Measurements from ENCODE around the gene SAP30L.

Gene SAP30L

DNA sequence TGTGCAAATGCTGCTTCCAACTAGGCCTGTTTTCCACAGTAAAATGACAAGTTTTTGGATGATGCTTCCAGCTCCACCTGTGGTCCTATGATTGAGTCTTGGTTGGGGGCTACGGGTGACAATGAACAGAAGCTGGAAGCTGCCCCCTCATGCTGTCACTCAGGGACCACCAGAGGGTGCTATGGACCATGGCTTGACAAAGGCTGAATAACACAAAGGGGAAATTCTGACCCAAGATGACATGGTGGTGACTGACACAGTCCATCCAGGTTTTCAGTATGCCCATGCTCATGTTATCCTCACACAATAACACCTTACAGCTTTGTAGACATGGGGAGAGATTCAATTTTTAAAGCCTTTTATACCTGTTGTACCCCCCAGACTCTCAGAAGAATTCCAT is 23.9 kb upstream of the SAP30L start:
- DNase-seq, result no peak

DNA sequence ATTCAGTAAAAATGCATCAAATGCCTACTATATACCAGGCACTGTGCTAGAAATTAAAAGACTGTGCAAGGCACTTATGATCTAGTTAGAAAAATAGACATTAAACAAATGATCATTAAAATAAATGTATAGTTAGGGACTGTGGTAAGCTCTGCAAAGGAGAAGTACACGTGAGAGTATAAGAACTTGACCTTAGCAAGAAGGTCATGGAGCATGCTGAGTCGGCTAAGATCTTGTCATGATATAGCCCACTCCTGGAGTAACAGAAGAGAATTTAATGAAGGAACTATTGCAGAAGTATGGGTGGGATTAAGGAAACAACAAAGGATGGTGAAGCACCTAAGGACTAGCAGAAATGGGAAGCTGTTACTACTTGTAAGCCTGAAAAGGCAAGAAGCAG is 23.5 kb upstream of the SAP30L start:
- no peak for DNase-seq

- no peak for DNase-seq
Measured at GRCh38 chr5:154428208-154428607, 17.6 kb upstream of the SAP30L start.

GRCh38 chr5:154429341-154429740 is 16.5 kb upstream of the SAP30L start:
- DNase-seq, result no peak

- DNase-seq, result no peak
Measured at GRCh38 chr5:154430466-154430865, 15.3 kb upstream of the SAP30L start.

GRCh38 chr5:154430961-154431630 is 14.7 kb upstream of the SAP30L start:
- DNase-seq, result no peak

- DNase-seq, result no peak
Measured at GRCh38 chr5:154435226-154435625, 10.6 kb upstream of the SAP30L start.

DNA sequence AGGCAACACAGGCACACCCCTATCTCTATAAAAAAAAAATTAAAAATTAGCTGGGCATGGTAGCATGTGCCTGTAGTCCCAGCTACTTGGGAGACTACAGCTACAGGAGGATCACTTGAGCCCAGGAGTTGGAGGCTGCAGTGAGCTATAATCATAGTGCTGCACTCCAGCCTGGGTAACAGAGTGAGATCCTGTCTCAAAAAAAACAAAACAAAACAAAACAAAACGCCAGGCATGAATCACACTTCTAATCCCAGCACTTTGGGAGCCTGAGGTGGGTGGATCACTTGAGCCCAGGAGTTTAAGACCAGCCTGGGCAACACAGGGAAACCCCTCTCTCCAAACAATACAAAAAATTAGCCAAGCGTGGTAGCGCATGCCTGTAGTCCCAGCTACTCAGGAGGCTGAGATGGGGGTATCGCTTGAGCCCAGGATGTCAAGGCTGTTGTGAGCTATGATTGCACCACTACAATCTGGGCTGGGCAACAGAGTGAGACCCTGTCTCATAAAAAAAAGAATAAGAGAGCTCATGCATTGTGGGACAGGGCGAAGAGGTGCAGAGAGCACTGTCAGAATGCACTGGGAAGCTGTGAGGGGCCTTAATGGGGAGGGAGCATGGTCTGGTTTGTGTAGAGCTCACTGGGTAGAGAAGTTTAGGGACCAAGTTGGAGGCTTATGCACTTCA is 8.4 kb upstream of the SAP30L start:
- no peak for DNase-seq

DNA sequence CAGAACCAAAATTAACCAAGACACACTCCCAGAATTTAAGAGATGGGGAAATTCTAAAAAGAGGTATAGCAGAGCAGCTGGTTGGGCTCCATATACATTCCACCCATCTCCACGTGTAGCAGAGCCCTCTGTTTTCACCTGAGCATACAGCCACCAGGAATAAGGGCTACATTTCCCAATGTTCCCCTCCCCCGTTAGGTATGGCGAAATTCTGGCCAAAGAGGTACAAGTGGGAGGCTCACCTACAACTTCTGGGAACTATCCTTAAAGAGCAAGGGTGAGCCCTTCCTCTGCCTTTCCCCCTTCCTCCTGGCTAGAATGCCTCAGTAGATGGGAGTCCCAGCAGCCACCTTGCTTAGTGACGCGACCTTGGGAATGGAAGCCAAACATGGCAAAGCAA is 5.3 kb upstream of the SAP30L start:
- no peak for DNase-seq

GRCh38 chr5:154442801-154443200 is 3.0 kb upstream of the SAP30L start:
- no peak for DNase-seq

GRCh38 chr5:154444556-154445421 is 1.0 kb upstream of the SAP30L start:
- DNase-seq, result no peak

- peak; percentile 68 for DNase-seq
Measured at GRCh38 chr5:154446195-154447088, 645 bp downstream of the SAP30L start.

DNA sequence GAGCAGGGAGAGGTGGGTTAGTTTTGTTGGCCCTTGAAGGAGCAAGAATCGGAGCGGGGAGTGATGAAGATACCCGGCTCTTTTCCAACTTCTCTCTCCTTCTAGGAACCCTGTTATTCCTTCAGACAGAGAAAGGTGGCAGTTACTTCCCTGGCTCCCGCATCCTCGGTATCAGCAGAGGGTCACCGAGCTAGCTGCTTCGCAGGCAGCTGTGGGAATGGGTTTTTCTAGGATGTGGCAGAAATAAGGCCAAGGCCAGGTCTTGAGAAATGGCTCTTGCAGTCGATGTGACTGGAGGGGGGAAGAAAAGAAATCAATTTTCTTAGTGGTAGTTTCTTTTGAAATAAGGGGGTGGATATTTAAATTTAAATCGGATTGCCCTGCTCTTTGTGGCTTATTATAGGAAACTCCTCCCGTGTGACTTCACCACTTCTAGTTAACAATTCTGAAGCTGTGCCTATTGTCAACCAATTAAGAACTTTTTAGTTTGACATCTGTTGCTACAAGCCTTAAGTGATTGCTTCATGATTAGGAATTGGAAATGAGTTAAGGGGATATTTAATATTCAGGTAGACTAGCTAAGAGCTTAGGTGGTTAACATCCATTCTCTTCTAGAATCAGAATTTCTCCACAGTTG is 1.4 kb downstream of the SAP30L start:
- no peak for DNase-seq

GRCh38 chr5:154449786-154450185 is 4.0 kb downstream of the SAP30L start:
- DNase-seq, result no peak

DNA sequence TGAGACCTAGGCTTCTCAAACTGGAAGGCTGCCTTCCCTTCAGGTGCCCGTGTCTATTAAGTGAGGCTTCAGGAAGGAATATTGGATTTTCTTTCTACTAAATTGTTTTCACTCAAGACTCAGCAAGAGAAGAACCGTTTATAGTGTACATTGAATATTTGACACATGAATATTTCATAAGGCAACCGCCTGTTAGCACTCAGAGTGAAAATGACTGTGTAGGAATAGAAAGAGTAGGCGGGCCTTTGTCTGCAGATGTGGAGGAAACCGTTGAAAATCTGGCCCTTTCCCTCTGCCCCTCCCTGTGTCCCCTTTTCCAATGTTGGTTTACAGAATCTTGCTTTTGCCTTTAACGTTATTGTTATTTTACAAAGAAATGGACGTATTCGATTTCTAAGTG is 6.2 kb downstream of the SAP30L start:
- DNase-seq, result no peak

GRCh38 chr5:154455585-154455984 is 9.8 kb downstream of the SAP30L start:
- DNase-seq, result no peak

DNA sequence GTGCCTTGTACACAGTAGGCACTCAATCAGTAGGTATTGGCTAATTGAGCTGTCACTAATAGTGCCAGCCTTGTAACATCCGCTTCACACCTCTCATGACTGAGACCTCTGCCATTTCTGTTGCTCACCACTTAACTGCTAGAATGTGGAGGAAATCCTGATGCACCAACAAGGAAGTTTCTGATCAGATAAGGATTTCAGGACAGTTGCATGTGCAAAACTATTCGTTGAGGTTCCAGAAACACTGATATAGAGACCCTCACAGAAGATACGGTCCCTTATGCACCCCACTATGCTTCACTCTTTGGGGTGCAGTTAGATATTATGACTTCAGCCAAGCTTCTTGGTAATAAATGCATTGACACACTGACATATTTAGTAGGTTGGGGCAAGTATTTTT is 10.7 kb downstream of the SAP30L start:
- DNase-seq, result no peak

GRCh38 chr5:154459015-154459414 is 13.2 kb downstream of the SAP30L start:
- no peak for DNase-seq

DNA sequence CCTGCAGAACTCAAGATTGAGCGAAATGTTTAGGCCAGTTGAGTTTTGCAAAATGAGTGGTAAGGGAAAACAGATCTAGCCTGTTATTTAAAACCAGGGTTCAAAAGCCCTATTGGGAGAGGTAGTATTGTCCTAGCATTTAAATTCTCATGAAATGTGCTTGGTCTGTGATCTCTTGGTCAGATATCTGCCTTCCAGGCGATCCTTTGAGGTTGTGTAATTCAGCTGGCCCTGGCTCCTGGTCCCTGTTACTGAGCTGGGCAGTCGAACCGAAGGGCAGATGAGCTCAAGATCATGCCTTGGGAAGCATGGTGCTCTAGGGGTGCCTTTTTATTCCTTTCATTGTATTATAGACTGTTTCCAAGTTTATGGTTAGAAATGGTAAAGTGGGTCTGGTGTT is 14.4 kb downstream of the SAP30L start:
- DNase-seq, result no peak

DNA sequence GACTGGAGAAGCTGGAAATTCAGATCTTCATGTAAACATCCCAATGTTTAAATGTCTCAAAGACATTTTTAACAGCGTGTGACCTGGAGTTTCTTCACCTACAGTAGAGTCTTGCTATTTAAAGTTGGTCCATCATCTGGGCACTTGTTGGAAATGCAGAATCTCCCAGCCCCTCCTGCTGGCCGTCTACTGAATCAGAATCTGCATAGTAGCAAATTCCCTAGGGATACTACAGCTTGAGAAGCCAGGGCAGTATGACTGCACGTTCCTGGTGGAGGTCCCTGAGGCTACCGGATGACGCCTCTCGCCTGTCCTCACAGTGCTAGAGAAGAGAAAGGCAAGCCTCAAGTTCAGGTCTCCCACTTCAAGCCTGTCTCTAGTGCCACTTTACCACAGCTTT is 15.7 kb downstream of the SAP30L start:
- DNase-seq, result peak; percentile 45

DNA sequence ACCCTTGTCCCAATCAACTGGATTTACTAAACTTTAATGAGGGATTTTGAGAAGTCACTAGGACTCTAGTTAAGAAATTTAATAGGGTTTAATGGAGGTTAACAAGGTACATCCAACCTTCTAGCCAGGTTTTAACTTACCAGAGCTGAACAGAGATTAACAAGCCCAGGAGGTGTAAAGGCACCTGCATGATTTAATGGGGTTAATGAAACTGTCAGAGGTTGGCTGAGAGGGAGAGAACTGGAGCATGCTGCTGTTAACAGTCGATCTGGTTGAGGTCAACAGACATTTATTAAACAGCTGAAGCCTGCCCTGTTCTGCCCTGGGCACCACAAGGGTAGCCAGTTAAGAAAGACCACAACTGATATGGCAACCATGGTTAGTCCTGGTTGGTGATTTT is 18.6 kb downstream of the SAP30L start:
- no peak for DNase-seq

- DNase-seq, result peak; percentile 52
Measured at GRCh38 chr5:154465169-154465568, 19.4 kb downstream of the SAP30L start.
